Ishikawa (cell line): ENCODE results near the gene TMF1.

ENCODE experiments used
- CEBPB ChIP-seq: IDR thresholded peaks from 2 replicates; pipeline ENCODE4 v1.6.1; 2012
- CREB1 ChIP-seq: IDR thresholded peaks from 2 replicates; pipeline ENCODE4 v1.6.1; 2012; ENCODE audit warnings: low read depth
- EGR1 ChIP-seq: IDR thresholded peaks from 2 replicates; pipeline ENCODE4 v1.6.1; 2012
- EP300 ChIP-seq: IDR thresholded peaks from 2 replicates; pipeline ENCODE4 v1.6.1; 2012; ENCODE audit warnings: borderline replicate concordance
- FOXM1 ChIP-seq: IDR thresholded peaks from 2 replicates; pipeline ENCODE4 v1.6.1; 2012; ENCODE audit warnings: low read depth, borderline replicate concordance
- NFIC ChIP-seq: IDR thresholded peaks from 2 replicates; pipeline ENCODE4 v1.6.1; 2012
- RAD21 ChIP-seq: IDR thresholded peaks from 2 replicates; pipeline ENCODE4 v1.6.1; 2012; ENCODE audit warnings: low read depth
- TAF1 ChIP-seq: IDR thresholded peaks from 2 replicates; pipeline ENCODE4 v1.6.1; 2012; ENCODE audit warnings: low read depth, mild to moderate bottlenecking
- TCF12 ChIP-seq: IDR thresholded peaks from 2 replicates; pipeline ENCODE4 v1.6.1; 2012; ENCODE audit warnings: low read depth
- TEAD4 ChIP-seq: IDR thresholded peaks from 2 replicates; pipeline ENCODE4 v1.6.1; 2012
- YY1 ChIP-seq: IDR thresholded peaks from 2 replicates; pipeline ENCODE4 v1.6.1; 2012; ENCODE audit warnings: low read depth
- ZBTB7A ChIP-seq: IDR thresholded peaks from 2 replicates; pipeline ENCODE4 v1.6.1; 2012; ENCODE audit warnings: low read depth
- TF ChIP-seq, protein P1 (sequence below): IDR thresholded peaks from 2 replicates; pipeline ENCODE4 v1.6.1; 2012
- TF ChIP-seq, protein P2 (sequence below): IDR thresholded peaks from 2 replicates; pipeline ENCODE4 v1.6.1; 2012; ENCODE audit warnings: low read depth, mild to moderate bottlenecking
- TF ChIP-seq, protein P3 (sequence below): IDR thresholded peaks from 2 replicates; pipeline ENCODE4 v1.6.1; 2012

The TMF1 gene, protein sequence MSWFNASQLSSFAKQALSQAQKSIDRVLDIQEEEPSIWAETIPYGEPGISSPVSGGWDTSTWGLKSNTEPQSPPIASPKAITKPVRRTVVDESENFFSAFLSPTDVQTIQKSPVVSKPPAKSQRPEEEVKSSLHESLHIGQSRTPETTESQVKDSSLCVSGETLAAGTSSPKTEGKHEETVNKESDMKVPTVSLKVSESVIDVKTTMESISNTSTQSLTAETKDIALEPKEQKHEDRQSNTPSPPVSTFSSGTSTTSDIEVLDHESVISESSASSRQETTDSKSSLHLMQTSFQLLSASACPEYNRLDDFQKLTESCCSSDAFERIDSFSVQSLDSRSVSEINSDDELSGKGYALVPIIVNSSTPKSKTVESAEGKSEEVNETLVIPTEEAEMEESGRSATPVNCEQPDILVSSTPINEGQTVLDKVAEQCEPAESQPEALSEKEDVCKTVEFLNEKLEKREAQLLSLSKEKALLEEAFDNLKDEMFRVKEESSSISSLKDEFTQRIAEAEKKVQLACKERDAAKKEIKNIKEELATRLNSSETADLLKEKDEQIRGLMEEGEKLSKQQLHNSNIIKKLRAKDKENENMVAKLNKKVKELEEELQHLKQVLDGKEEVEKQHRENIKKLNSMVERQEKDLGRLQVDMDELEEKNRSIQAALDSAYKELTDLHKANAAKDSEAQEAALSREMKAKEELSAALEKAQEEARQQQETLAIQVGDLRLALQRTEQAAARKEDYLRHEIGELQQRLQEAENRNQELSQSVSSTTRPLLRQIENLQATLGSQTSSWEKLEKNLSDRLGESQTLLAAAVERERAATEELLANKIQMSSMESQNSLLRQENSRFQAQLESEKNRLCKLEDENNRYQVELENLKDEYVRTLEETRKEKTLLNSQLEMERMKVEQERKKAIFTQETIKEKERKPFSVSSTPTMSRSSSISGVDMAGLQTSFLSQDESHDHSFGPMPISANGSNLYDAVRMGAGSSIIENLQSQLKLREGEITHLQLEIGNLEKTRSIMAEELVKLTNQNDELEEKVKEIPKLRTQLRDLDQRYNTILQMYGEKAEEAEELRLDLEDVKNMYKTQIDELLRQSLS

DNA sequence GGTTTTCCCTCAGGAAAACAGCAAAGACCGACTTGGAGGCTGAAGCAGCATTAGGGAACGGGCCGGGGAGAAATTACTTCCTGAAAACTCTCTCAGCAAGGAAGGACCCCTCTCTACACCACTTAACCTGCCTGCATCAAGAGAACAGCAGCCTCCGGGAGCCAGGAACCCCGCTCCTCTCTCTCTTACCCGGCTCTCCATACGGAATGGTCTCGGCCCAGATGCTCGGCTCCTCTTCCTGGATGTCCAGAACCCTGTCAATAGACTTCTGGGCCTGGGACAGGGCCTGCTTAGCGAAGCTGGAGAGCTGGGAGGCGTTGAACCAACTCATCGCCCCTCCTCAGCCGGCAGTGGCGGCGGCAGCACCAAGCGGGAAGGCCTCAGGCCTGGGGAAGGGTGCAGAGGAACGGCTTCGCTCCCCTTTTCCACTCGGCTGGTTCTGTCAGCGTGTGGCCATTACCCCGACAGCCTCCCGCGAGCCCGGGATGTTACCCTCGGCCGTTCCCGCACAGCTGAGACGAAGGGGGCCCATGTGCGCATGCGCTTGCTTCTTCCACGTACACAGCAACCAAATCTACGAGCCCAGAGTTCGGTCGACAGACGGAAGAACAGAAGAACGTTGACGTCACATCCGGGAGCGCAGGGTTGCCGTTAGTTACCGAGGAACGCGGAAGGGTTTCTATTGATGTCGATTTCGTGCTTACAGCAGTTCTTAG, at the start of gene TMF1:
TSS of gene TMF1 (minus strand) at position 578 of the 716 bp plus-strand sequence. CDS start at position 331, 247 bp downstream.
- TF ChIP-seq RAD21 (no peak), EP300 (no peak), NFIC (no peak), TAF1 (peak; percentile 51), YY1 (peak; percentile 7; the same call in 1 of the 2 replicates), CEBPB (no peak), CREB1 (peak; percentile 77), TEAD4 (peak; percentile 63; the same call in 1 of the 2 replicates), FOXM1 (no peak), EGR1 (no peak), TCF12 (no peak), ZBTB7A (no peak)
- TF ChIP-seq, protein P1, sequence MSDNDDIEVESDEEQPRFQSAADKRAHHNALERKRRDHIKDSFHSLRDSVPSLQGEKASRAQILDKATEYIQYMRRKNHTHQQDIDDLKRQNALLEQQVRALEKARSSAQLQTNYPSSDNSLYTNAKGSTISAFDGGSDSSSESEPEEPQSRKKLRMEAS, result peak; percentile 62
- TF ChIP-seq, protein P2, sequence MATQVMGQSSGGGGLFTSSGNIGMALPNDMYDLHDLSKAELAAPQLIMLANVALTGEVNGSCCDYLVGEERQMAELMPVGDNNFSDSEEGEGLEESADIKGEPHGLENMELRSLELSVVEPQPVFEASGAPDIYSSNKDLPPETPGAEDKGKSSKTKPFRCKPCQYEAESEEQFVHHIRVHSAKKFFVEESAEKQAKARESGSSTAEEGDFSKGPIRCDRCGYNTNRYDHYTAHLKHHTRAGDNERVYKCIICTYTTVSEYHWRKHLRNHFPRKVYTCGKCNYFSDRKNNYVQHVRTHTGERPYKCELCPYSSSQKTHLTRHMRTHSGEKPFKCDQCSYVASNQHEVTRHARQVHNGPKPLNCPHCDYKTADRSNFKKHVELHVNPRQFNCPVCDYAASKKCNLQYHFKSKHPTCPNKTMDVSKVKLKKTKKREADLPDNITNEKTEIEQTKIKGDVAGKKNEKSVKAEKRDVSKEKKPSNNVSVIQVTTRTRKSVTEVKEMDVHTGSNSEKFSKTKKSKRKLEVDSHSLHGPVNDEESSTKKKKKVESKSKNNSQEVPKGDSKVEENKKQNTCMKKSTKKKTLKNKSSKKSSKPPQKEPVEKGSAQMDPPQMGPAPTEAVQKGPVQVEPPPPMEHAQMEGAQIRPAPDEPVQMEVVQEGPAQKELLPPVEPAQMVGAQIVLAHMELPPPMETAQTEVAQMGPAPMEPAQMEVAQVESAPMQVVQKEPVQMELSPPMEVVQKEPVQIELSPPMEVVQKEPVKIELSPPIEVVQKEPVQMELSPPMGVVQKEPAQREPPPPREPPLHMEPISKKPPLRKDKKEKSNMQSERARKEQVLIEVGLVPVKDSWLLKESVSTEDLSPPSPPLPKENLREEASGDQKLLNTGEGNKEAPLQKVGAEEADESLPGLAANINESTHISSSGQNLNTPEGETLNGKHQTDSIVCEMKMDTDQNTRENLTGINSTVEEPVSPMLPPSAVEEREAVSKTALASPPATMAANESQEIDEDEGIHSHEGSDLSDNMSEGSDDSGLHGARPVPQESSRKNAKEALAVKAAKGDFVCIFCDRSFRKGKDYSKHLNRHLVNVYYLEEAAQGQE, result no peak
- TF ChIP-seq, protein P3, sequence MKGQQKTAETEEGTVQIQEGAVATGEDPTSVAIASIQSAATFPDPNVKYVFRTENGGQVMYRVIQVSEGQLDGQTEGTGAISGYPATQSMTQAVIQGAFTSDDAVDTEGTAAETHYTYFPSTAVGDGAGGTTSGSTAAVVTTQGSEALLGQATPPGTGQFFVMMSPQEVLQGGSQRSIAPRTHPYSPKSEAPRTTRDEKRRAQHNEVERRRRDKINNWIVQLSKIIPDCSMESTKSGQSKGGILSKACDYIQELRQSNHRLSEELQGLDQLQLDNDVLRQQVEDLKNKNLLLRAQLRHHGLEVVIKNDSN, result no peak

DNA sequence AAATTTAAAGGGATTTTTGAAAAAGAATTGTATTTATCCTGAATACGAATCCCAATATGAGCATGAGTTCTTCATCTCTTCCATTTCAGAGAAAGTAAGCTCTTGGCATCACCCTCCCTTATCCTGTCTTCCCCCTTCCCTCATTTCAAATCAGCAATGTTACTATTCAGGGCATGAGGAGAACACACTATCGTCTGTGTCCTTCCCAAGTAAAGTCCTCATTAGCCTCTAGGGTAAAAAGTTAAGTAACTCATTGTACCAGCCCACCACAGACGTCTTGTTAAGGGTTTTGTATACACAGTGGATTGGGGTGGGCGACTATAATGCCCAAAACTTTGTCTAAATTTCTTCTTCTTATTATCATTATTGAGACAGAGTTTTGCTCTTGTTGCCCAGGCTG, 47.4 kb upstream of the TMF1 start:
- TF ChIP-seq, protein P1, result no peak
- TF ChIP-seq CEBPB (no peak), TEAD4 (no peak), TAF1 (no peak), CREB1 (no peak), RAD21 (no peak), EGR1 (no peak)

DNA sequence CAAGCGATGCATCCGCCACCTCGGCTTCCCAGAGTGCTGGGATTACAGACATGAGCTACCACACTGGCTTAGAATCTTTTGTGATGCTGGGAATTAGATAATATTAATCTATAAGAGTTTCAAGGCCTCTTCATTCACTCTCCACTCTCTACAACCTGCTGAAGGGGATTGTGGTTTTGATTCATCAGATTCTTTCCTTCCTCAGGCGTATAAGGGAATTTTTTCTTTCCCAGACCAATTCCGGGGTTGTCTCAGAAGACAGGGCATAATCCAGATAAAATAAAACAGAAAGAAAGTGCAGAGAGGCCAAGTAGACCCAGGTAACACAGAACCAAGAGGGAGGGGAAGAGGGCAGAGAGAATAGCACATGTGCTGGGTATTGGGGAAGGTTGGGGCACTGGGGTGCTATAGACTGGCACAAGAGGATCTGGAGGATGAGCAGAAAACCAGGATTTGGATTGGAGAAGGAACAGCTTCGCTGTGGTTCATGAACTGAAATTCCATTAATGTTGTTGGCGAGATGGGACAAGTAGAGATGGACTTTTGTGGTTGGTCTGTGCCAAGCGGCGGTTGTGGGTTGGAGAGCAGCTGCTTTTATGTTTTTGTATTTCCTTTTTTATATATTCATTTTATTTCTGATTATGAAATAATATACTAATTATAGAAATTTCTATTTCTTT, 45.4 kb upstream of the TMF1 start:
- TF ChIP-seq EP300, result no peak
- TF ChIP-seq CEBPB, result no peak
- TF ChIP-seq FOXM1, result no peak
- TF ChIP-seq, protein P3, result no peak
- TF ChIP-seq EGR1, result no peak
- TF ChIP-seq, protein P1, result no peak
- no peak for TF ChIP-seq RAD21
- no peak for TF ChIP-seq NFIC
- TF ChIP-seq, protein P2, result no peak
- no peak for TF ChIP-seq ZBTB7A
- no peak for TF ChIP-seq YY1

DNA sequence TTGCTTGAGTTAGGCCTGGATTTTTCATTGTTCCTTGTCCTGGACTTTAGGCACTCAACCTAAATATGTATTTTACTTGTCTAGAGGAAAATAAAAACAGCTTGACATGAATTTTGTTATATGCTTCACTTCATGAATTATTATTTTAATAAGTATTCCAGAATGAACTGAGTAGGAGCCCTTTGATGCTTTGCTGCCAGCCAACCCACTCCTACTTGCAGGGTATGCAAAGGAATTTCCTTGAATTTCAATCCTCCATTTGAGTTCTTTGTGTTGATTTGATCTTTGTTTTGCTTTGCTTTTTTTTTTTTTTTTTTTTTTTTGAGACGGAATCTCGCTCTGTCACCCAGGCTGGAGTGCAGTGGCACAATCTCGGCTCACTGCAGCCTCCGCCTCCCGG, 44.2 kb upstream of the TMF1 start:
- TF ChIP-seq EGR1, result no peak
- TF ChIP-seq TAF1, result no peak
- no peak for TF ChIP-seq TEAD4
- TF ChIP-seq ZBTB7A, result no peak
- TF ChIP-seq, protein P3, result no peak
- TF ChIP-seq FOXM1, result no peak
- no peak for TF ChIP-seq CREB1
- no peak for TF ChIP-seq TCF12
- no peak for TF ChIP-seq RAD21
- TF ChIP-seq NFIC, result no peak
- no peak for TF ChIP-seq YY1
- TF ChIP-seq, protein P2, result no peak
- TF ChIP-seq CEBPB, result no peak
- TF ChIP-seq, protein P1, result no peak
- TF ChIP-seq EP300, result no peak
